Endodermal cell (in vitro differentiated cells): ENCODE results near the gene ZNF213. TPM values are rescaled to one million over a fixed set of nuclear protein-coding genes. Genes with fewer than 3 reads are reported as not detected.

Experiments
- DNase-seq: peaks from one replicate; pipeline ENCODE4 v3.0.0-alpha.2; 2017
- H3K27ac ChIP-seq: 2 replicates; pipeline ENCODE4 v1.5.1; 2013; ENCODE audit warnings: mild to moderate bottlenecking, low read depth, low read length, moderate library complexity
- H3K27me3 ChIP-seq: 2 replicates; pipeline ENCODE4 v1.6.1; 2013; ENCODE audit warnings: mild to moderate bottlenecking, low read length, moderate library complexity; ENCODE audit not compliant: insufficient read depth, control insufficient read depth, poor library complexity, severe bottlenecking
- H3K36me3 ChIP-seq: 2 replicates; pipeline ENCODE4 v1.7.0; 2013; ENCODE audit warnings: mild to moderate bottlenecking, low read length, moderate library complexity; ENCODE audit not compliant: control insufficient read depth, insufficient read depth
- H3K4me1 ChIP-seq: one replicate; pipeline ENCODE4 v1.7.0; 2013; ENCODE audit warnings: low read length; ENCODE audit not compliant: control insufficient read depth, insufficient read depth
- H3K4me3 ChIP-seq: 2 replicates; pipeline ENCODE4 v1.5.1; 2013; ENCODE audit warnings: mild to moderate bottlenecking, low read length, moderate library complexity
- H3K9ac ChIP-seq: 2 replicates; pipeline ENCODE4 v1.6.1; 2013; ENCODE audit warnings: mild to moderate bottlenecking, low read length, moderate library complexity; ENCODE audit not compliant: poor library complexity, severe bottlenecking; ENCODE audit errors: extremely low read depth
- H3K9me3 ChIP-seq: 2 replicates; pipeline ENCODE4 v1.6.1; 2013; ENCODE audit warnings: mild to moderate bottlenecking, low read length, moderate library complexity; ENCODE audit not compliant: control insufficient read depth
- H3K27ac Mint-ChIP-seq: 2 replicates; pipeline ENCODE4 v1.8.0; 2020; ENCODE audit warnings: mixed read lengths
- H3K27me3 Mint-ChIP-seq: 2 replicates; pipeline ENCODE4 v1.8.0; 2021; ENCODE audit warnings: mild to moderate bottlenecking, mixed read lengths; ENCODE audit not compliant: insufficient read depth
- H3K36me3 Mint-ChIP-seq: 2 replicates; pipeline ENCODE4 v1.8.0; 2020; ENCODE audit warnings: low read depth, mixed read lengths
- H3K4me1 Mint-ChIP-seq: 2 replicates; pipeline ENCODE4 v1.8.0; 2020; ENCODE audit warnings: mixed read lengths
- H3K4me3 Mint-ChIP-seq: 2 replicates; pipeline ENCODE4 v1.8.0; 2020; ENCODE audit warnings: mild to moderate bottlenecking, moderate library complexity, mixed read lengths
- H3K9me3 Mint-ChIP-seq: 2 replicates; pipeline ENCODE4 v1.8.0; 2020; ENCODE audit warnings: mild to moderate bottlenecking, mixed read lengths
- WGBS, 2 experiments: methylation state at CpG; one replicate each; pipeline versions ENCODE4 v1.1.5 to v1.1.7; 2013; ENCODE audit warnings: missing lambda C conversion rate in 2 of 2, mixed read lengths in 1 of 2; ENCODE audit not compliant: insufficient coverage in 1 of 2, insufficient read length in 1 of 2; 5-methylcytosine and 5-hydroxymethylcytosine counted together
- total RNA-seq, 2 donors: library from RNA; stranded (reverse); fragmentation: NEBNext Ultra II Directional in 1 of 2; extraction: Animal tissue kit (Norgen Biotek cat#: 25700) in 1 of 2; gene quantifications; 2 replicates in 1 of 2; 3 replicates in 1 of 2; pipeline ENCODE4 v1.2.1, GENCODE V29; 2021
- TF ChIP-seq, protein P1 (sequence below): fragments of 200-600 bp; sonication (generic); conservative IDR thresholded peaks from 2 replicates; pipeline ENCODE4 v1.5.0; 2021; ENCODE audit warnings: antibody characterized with exemption, mild to moderate bottlenecking

The ZNF213 gene
- total RNA-seq, 2 donors from 2014 or later = 5.1 to 6.3 TPM

DNA sequence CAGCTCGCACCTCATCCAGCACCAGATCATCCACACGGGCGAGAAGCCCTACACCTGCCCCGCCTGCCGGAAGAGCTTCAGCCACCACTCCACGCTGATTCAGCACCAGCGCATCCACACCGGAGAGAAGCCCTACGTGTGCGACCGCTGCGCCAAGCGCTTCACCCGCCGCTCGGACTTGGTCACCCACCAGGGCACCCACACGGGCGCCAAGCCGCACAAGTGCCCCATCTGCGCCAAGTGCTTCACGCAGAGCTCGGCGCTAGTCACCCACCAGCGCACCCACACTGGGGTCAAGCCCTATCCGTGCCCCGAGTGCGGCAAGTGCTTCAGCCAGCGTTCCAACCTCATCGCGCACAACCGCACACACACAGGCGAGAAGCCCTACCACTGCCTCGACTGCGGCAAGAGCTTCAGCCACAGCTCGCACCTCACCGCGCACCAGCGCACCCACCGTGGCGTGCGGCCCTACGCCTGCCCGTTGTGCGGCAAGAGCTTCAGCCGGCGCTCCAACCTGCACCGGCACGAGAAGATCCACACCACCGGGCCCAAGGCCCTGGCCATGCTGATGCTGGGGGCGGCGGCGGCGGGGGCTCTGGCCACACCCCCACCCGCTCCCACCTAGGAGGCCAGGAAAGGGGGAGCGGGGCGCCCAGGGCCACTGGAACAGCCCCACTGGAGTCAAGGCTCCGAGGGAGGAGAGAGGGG, 15.0 kb upstream of the ZNF213 start:
- Mint-ChIP-seq H3K4me3 (no peak overlapping the region), H3K27me3 (no peaks in the 10 kb centered on the region), H3K27ac (no peak overlapping the region), H3K9me3 (no peaks in the 10 kb centered on the region), H3K36me3 (peaks cover 37% of the 10 kb centered on the region), H3K4me1 (peaks cover 11% of the 10 kb centered on the region)
- no peak overlapping the region for H3K4me3 ChIP-seq
- H3K9me3 ChIP-seq = no peaks in the 10 kb centered on the region
- no peaks in the 10 kb centered on the region for H3K4me1 ChIP-seq
- no peaks in the 10 kb centered on the region for H3K27me3 ChIP-seq
- TF ChIP-seq, protein P1, sequence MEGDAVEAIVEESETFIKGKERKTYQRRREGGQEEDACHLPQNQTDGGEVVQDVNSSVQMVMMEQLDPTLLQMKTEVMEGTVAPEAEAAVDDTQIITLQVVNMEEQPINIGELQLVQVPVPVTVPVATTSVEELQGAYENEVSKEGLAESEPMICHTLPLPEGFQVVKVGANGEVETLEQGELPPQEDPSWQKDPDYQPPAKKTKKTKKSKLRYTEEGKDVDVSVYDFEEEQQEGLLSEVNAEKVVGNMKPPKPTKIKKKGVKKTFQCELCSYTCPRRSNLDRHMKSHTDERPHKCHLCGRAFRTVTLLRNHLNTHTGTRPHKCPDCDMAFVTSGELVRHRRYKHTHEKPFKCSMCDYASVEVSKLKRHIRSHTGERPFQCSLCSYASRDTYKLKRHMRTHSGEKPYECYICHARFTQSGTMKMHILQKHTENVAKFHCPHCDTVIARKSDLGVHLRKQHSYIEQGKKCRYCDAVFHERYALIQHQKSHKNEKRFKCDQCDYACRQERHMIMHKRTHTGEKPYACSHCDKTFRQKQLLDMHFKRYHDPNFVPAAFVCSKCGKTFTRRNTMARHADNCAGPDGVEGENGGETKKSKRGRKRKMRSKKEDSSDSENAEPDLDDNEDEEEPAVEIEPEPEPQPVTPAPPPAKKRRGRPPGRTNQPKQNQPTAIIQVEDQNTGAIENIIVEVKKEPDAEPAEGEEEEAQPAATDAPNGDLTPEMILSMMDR = no peak
- no peak overlapping the region for H3K9ac ChIP-seq
- H3K36me3 ChIP-seq = peaks cover 18% of the 10 kb centered on the region
- no peak for DNase-seq
- 95 to 98% methylated on average over 43 to 57 of the region's 57 CpGs for WGBS, 2 experiments
- H3K27ac ChIP-seq = no peak overlapping the region

DNA sequence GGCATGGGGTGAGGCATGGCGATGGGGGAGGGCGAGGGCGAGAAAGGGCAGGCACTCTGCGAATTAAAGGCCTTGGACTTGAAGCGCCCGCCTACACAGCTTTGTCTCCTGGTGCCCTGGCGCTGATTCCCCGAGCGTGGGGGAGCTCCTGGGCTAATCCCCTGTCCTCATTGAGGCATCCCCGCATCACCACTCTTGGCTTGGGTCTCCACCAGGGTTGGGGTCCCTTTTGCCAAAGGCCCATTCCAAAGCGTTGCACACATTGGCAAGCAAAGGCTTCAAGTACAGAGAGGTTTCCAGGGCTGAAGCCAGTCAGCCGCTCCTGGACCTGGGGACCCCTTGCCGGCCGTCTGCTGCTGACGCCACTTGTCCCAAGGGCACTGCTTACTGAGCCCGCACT, 14.4 kb upstream of the ZNF213 start:
- no peak overlapping the region for H3K4me3 ChIP-seq
- TF ChIP-seq, protein P1 = no peak
- peaks cover 13% of the 10 kb centered on the region for H3K36me3 ChIP-seq
- H3K4me1 Mint-ChIP-seq = peaks cover 11% of the 10 kb centered on the region
- no peaks in the 10 kb centered on the region for H3K27me3 ChIP-seq
- no peaks in the 10 kb centered on the region for H3K9me3 Mint-ChIP-seq
- no peaks in the 10 kb centered on the region for H3K9me3 ChIP-seq
- no peak overlapping the region for H3K27ac Mint-ChIP-seq
- no peak overlapping the region for H3K9ac ChIP-seq
- H3K27ac ChIP-seq = no peak overlapping the region
- no peaks in the 10 kb centered on the region for H3K27me3 Mint-ChIP-seq
- 95 to 97% methylated on average over 16 of the region's 16 CpGs for WGBS, 2 experiments
- H3K36me3 Mint-ChIP-seq = peaks cover 31% of the 10 kb centered on the region
- H3K4me1 ChIP-seq = no peaks in the 10 kb centered on the region
- DNase-seq = no peak
- H3K4me3 Mint-ChIP-seq = no peak overlapping the region

DNA sequence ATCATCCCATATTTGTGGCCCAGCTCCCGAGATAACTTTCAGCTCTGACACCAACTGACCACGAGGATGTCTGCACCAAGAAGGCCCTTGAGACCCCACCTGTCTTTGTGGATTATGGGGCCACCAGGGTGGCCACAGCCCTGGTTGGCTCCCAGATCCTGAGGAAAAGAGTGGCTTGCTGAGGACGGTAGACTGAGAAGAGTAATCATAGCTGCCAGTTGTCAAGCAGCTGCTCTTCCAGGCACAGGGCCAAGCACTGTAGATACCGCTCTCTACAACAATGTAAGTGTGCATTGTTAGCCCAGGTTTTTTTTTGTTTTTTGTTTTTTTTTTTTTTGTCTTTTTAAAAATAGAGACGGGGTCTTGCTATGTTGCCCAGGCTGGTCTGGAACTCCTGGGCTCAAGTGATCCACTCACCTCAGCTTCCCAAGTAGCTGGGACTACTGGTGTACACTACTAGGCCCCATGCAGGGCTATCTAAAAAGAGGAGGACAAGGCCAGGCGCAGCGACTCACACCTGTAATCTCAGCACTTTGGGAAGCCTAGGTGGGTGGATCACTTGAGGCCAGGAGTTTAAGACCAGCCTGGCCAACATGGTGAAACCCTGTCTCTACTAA, 12.9 kb upstream of the ZNF213 start:
- Mint-ChIP-seq H3K9me3 (no peaks in the 10 kb centered on the region), H3K4me3 (no peak overlapping the region), H3K36me3 (peaks cover 24% of the 10 kb centered on the region), H3K27me3 (no peaks in the 10 kb centered on the region), H3K4me1 (peaks cover 11% of the 10 kb centered on the region), H3K27ac (no peak overlapping the region)
- Histone ChIP-seq H3K4me3 (no peak overlapping the region), H3K9me3 (no peaks in the 10 kb centered on the region), H3K27me3 (no peaks in the 10 kb centered on the region), H3K4me1 (no peaks in the 10 kb centered on the region), H3K27ac (no peak overlapping the region), H3K9ac (no peak overlapping the region), H3K36me3 (peaks cover 18% of the 10 kb centered on the region)
- TF ChIP-seq, protein P1 = no peak
- WGBS, 2 experiments = 94 to 100% methylated on average over 3 to 7 of the region's 7 CpGs
- no peak for DNase-seq
